ENCODE measurements around the gene TPRG1. TPM values are rescaled to one million over a fixed set of nuclear protein-coding genes. Genes with fewer than 3 reads are reported as not detected.

Gene TPRG1
- total RNA-seq, 3 donors from 2014 or later = 1.4 to 3.2 (median 2.2) TPM

DNA sequence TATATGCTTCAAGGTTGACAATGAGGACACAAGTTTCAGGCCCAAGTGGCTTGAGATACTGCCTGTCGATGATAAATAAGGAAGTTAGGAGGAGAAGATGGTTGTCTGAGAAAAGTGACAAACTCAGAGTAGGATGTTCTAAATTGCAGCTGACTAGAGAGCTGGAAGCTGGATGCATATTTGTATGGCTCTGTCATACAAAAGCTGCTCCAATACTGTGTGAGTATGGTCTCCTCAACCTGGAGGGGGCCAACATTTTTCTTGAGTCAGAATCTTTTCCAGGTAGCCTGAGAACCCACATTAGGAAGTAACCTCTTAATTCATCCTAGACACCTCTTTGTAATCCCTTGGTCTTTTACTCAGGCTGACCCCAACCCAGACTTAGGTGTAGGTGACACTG lies 28.4 kb upstream of the TPRG1 start:
- Histone ChIP-seq H3K4me3 (no peak overlapping the region), H3K9me3 (no peaks in the 10 kb centered on the region), H3K4me1 (ENCODE audit: low read depth) (no peaks in the 10 kb centered on the region), H3K36me3 (ENCODE audit: low read depth) (no peaks in the 10 kb centered on the region)
- TF ChIP-seq, protein P1, sequence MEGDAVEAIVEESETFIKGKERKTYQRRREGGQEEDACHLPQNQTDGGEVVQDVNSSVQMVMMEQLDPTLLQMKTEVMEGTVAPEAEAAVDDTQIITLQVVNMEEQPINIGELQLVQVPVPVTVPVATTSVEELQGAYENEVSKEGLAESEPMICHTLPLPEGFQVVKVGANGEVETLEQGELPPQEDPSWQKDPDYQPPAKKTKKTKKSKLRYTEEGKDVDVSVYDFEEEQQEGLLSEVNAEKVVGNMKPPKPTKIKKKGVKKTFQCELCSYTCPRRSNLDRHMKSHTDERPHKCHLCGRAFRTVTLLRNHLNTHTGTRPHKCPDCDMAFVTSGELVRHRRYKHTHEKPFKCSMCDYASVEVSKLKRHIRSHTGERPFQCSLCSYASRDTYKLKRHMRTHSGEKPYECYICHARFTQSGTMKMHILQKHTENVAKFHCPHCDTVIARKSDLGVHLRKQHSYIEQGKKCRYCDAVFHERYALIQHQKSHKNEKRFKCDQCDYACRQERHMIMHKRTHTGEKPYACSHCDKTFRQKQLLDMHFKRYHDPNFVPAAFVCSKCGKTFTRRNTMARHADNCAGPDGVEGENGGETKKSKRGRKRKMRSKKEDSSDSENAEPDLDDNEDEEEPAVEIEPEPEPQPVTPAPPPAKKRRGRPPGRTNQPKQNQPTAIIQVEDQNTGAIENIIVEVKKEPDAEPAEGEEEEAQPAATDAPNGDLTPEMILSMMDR (IDR thresholded peaks at IDR 0.05) = no peak
- ATAC-seq (no peak), DNase-seq (no peak)
- intact Hi-C loops (cut with DNase I, micrococcal nuclease) = loop anchor here in 1 of 2 donors (10.0 kb wide), 1 partner anchor 1399 kb away; the partner anchor contains the start of gene BCL6

DNA sequence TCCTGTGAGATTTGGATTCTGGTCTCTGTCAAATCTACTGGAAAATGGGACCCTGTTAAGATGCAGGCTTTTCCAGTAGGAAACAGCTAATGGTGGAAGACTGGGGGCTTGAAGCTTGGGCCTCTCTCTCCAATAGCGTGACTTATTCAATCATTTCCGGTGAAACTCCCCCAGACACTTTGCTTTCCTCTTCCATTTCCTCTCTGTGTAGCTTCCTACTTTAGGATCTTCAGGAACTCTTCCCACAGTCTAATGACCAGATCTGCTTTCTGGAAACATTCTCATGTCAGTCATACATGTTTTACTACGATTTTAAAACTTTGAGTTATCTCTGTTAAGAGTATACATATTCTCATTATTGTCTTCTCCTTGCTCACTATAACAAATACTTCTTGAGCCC lies 28.0 kb upstream of the TPRG1 start:
- H3K4me3 ChIP-seq = no peak overlapping the region
- TF ChIP-seq, protein P1 (IDR thresholded peaks at IDR 0.05) = no peak
- ATAC-seq = no peak
- no peaks in the 10 kb centered on the region for H3K9me3 ChIP-seq
- no peaks in the 10 kb centered on the region for H3K36me3 ChIP-seq (ENCODE audit: low read depth)
- no peak for DNase-seq
- no peaks in the 10 kb centered on the region for H3K4me1 ChIP-seq (ENCODE audit: low read depth)
- intact Hi-C loops (cut with DNase I, micrococcal nuclease) = loop anchor here in 1 of 2 donors (10.0 kb wide), 1 partner anchor 1399 kb away; the partner anchor contains the start of gene BCL6

DNA sequence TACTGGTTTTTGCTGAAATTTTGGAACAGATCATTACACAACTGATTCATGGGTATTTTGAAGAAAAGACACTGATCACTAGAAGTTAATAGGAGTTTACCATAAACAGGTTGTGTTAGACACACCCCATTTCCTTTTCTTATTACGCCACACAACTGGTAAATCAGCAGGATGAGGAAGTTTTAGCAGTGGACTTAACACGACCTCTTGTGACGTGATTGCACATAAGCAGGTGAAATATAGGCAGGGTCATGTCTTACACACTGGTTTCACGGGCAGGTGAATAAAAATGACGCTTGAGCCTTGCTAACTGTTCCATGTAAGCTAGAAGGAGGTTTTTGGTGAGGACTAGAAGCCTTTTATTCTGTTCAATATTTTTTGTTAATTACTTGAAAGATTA lies 27.1 kb upstream of the TPRG1 start:
- ATAC-seq = peak; percentile 87
- TF ChIP-seq, protein P1 (IDR thresholded peaks at IDR 0.05) = no peak
- no peak overlapping the region for H3K4me3 ChIP-seq
- intact Hi-C loops (cut with DNase I, micrococcal nuclease) = loop anchor here in 1 of 2 donors (5.0 to 10.0 kb wide), 2 partner anchors 187 to 1400 kb away; partner anchors contain the start of gene BCL6
- H3K9me3 ChIP-seq = no peaks in the 10 kb centered on the region
- H3K36me3 ChIP-seq (ENCODE audit: low read depth) = no peaks in the 10 kb centered on the region
- peak in 1 of 3 donors; percentile 35 for DNase-seq
- H3K4me1 ChIP-seq (ENCODE audit: low read depth) = no peaks in the 10 kb centered on the region

DNA sequence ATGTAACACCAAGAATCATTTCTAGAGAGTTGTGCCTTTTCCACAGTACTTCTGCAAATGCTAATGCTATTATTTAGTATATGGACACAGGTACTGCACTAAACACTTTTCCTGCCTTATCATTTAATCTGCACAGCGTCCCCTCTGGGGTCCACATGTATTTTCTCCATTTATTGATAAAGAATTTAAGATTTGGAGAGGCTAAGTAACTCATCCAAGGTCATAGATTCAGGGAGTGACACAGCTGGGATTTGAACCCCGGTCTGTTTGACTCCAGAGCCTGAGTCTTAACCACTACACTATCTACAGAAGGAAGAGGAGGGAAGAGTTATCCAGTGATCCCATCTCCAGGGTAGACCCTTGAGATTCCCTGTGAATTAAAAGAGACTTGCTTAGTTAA lies 24.9 kb upstream of the TPRG1 start:
- TF ChIP-seq, protein P1 (IDR thresholded peaks at IDR 0.05) = no peak
- no peaks in the 10 kb centered on the region for H3K36me3 ChIP-seq (ENCODE audit: low read depth)
- intact Hi-C loops (cut with DNase I, micrococcal nuclease) = loop anchor here in 1 of 2 donors (5.0 to 10.0 kb wide), 2 partner anchors 190 to 1402 kb away; partner anchors contain the start of gene BCL6
- ATAC-seq (no peak), DNase-seq (no peak)
- no peaks in the 10 kb centered on the region for H3K4me1 ChIP-seq (ENCODE audit: low read depth)
- no peak overlapping the region for H3K4me3 ChIP-seq
- H3K9me3 ChIP-seq = no peaks in the 10 kb centered on the region

DNA sequence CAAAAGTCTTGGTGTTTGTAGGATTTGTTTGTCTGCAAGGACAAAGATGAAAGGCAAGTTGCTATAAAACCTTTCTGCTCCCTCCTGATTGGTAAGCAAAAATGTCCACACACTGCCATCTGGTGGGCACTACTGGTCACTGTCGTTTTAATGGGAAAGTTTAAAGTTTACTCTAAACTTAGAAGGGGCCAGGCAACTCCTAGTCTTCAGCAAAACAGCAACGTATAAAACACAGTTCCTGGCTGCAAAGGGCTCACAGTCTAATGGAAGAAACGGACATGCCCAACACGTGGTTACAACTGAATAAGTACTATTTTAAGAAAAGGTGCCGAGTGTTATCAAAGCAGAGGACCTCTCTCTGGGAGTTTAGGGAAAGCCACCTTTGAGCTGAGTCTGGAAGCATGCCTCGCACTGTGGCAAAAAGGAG lies 23.7 kb upstream of the TPRG1 start:
- intact Hi-C loops (cut with DNase I, micrococcal nuclease) = loop anchor here in 1 of 2 donors (5.0 to 10.0 kb wide), 2 partner anchors 191 to 1403 kb away; partner anchors contain the start of gene BCL6
- H3K4me1 ChIP-seq (ENCODE audit: low read depth) = no peaks in the 10 kb centered on the region
- DNase-seq (peak in 2 of 3 donors; percentile 56 to 79), ATAC-seq (peak; percentile 86)
- TF ChIP-seq, protein P1 (IDR thresholded peaks at IDR 0.05) = peak; percentile 43
- H3K4me3 ChIP-seq = no peak overlapping the region
- H3K36me3 ChIP-seq (ENCODE audit: low read depth) = no peaks in the 10 kb centered on the region
- H3K9me3 ChIP-seq = no peaks in the 10 kb centered on the region
